Vagina (tissue), 2 donors: ENCODE measurements around the gene NLGN4X.

ENCODE experiments used
- CTCF ChIP-seq, 3 experiments: fragments of 450-650 bp in 2 of 3; fragments of 200-600 bp in 1 of 3; sonication (generic) in 1 of 3; IDR thresholded peaks; one replicate each; pipeline ENCODE4 v1.5.1; 2017 to 2019; ENCODE audit warnings: antibody characterized with exemption in 3 of 3, mild to moderate bottlenecking in 2 of 3, moderate library complexity in 2 of 3
- POLR2A ChIP-seq, 2 donors: fragments of 450-650 bp; IDR thresholded peaks; one replicate each; pipeline ENCODE4 v1.6.1; 2017; ENCODE audit warnings: antibody characterized with exemption in 2 of 2, mild to moderate bottlenecking in 2 of 2, moderate library complexity in 2 of 2
- POLR2AphosphoS5 ChIP-seq, 2 donors: sonication (generic); formaldehyde crosslinking; IDR thresholded peaks; one replicate each; pipeline ENCODE4 v1.9.0; 2017; ENCODE audit warnings: antibody characterized with exemption in 2 of 2, mild to moderate bottlenecking in 2 of 2, low read depth in 1 of 2; ENCODE audit not compliant: insufficient read depth in 1 of 2

GRCh38 chrX:5869786-5870185 is 358.9 kb downstream of the NLGN4X start:
- no peak for TF ChIP-seq CTCF (IDR thresholded peaks at IDR 0.05)
- TF ChIP-seq POLR2AphosphoS5 (IDR thresholded peaks at IDR 0.05; ENCODE audit: insufficient read depth in 1 of 2, low read depth in 1 of 2) = no peak
- TF ChIP-seq POLR2A (IDR thresholded peaks at IDR 0.05) = no peak
